ENCODE results near the gene CDC42SE1. TPM values are rescaled to one million over a fixed set of nuclear protein-coding genes. Genes with fewer than 3 reads are reported as not detected.

The CDC42SE1 gene
- total RNA-seq, 2 experiments from 2014 or later = 86.5 to 92.8 TPM

Other genes with a start within 250 kb of the CDC42SE1 start
- 10 to 100 TPM; 42.3 to 43.0 TPM for gene ARNT, start 183.0 kb downstream of the CDC42SE1 start, total RNA-seq
- not detected for gene CTXND2, start 172.5 kb downstream of the CDC42SE1 start, total RNA-seq
- 10 to 100 TPM; 45.1 to 52.3 TPM for gene SETDB1, start 133.3 kb downstream of the CDC42SE1 start, total RNA-seq
- gene CERS2, start 84.8 kb downstream of the CDC42SE1 start, total RNA-seq = 100 to 1,000 TPM; 129 to 132 TPM
- under 1 TPM in 1 of 2 experiments, not detected in 1; 0.25 TPM for gene ANXA9, start 77.3 kb downstream of the CDC42SE1 start, total RNA-seq
- gene MINDY1, start 52.7 kb downstream of the CDC42SE1 start, total RNA-seq = 10 to 100 TPM; 10.4 TPM
- 10 to 100 TPM; 12.4 to 15.7 TPM for gene PRUNE1, start 51.2 kb downstream of the CDC42SE1 start, total RNA-seq
- gene BNIPL, start 23.0 kb downstream of the CDC42SE1 start, total RNA-seq = 1 to 10 TPM in 1 of 2 experiments, under 1 TPM in 1; 0.54 to 1.4 TPM
- gene C1orf56, start 11.9 kb downstream of the CDC42SE1 start, total RNA-seq = 1 to 10 TPM; 1.4 to 1.9 TPM
- gene MLLT11, start 775 bp upstream of the CDC42SE1 start, total RNA-seq = 1 to 10 TPM; 4.2 to 4.8 TPM
- gene GABPB2, start 11.1 kb upstream of the CDC42SE1 start, total RNA-seq = 10 to 100 TPM; 17.5 to 19.3 TPM
- 1 to 10 TPM; 3.4 to 3.7 TPM for gene SEMA6C, start 87.0 kb upstream of the CDC42SE1 start, total RNA-seq
- 10 to 100 TPM; 16.1 to 17.5 TPM for gene TNFAIP8L2, start 97.0 kb upstream of the CDC42SE1 start, total RNA-seq
- 1 to 10 TPM; 4.5 TPM for gene LYSMD1, start 106.3 kb upstream of the CDC42SE1 start, total RNA-seq
- 10 to 100 TPM; 57.0 to 59.6 TPM for gene SCNM1, start 106.5 kb upstream of the CDC42SE1 start, total RNA-seq
- gene TMOD4, start 116.4 kb upstream of the CDC42SE1 start, total RNA-seq = 1 to 10 TPM; 1.9 to 2.5 TPM
- gene VPS72, start 130.6 kb upstream of the CDC42SE1 start, total RNA-seq = 10 to 100 TPM; 47.4 to 61.0 TPM
- 10 to 100 TPM; 63.1 to 66.1 TPM for gene PIP5K1A, start 138.9 kb upstream of the CDC42SE1 start, total RNA-seq
- 100 to 1,000 TPM; 203 to 214 TPM for gene PSMD4, start 195.1 kb upstream of the CDC42SE1 start, total RNA-seq
- 10 to 100 TPM; 27.3 to 29.5 TPM for gene ZNF687, start 222.7 kb upstream of the CDC42SE1 start, total RNA-seq

Measured in activated CD8-positive, alpha-beta T cell treated with anti-CD3 and anti-CD28 coated beads for 36 hours (primary cell).